GM19328 (cell line): Measurements from ENCODE around the gene ZBTB34.

ENCODE experiments used
- ATAC-seq: cut with Tn5 transposase; IDR thresholded peaks from one replicate; pipeline ENCODE4 v1.9.1; 2021; ENCODE audit warnings: mild to moderate bottlenecking, moderate library complexity; ENCODE audit not compliant: unreplicated experiment

The ZBTB34 gene

GRCh38 chr9:126875756-126876510 is 15.5 kb downstream of the ZBTB34 start:
- no peak for ATAC-seq

DNA sequence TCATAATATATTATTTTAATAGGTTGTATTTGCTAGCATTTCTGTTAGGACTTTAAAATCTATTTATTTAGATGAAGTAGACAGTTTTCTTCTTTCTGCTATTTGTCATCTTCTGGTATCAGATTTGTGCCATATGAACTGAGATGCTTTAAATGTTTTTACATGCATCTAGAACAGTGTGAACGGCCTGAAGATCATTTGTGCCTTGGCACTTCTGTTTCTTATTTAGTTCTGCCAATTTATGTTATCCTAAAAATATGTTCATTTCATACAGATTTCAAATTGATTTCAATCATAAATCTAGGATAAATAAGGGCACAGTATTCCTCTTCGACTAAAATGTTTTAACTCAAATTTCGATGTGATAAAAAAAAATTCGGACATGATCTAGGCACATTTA is 16.1 kb downstream of the ZBTB34 start:
- no peak for ATAC-seq

- ATAC-seq = no peak
Observed at GRCh38 chr9:126877418-126877817, 17.0 kb downstream of the ZBTB34 start.

GRCh38 chr9:126879288-126879687 is 18.8 kb downstream of the ZBTB34 start:
- ATAC-seq = no peak

DNA sequence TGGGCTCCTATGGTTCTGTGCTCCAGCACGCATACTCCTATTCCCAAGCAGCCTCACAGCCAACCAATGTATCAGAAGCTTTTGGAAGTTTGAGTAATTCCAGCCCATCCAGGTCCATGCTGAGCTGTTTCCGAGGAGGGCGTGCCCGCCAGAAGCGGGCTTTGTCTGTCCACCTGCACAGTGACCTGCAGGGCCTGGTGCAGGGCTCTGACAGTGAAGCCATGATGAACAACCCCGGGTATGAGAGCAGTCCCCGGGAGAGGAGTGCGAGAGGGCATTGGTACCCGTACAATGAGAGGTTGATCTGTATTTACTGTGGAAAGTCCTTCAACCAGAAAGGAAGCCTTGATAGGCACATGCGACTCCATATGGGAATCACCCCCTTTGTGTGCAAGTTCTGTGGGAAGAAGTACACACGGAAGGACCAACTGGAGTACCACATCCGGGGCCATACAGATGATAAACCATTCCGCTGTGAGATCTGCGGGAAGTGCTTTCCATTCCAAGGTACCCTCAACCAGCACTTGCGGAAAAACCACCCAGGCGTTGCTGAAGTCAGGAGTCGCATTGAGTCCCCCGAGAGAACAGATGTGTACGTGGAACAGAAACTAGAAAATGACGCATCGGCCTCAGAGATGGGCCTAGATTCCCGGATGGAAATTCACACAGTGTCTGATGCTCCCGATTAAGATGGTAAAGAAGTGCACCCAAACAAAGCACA is 19.9 kb downstream of the ZBTB34 start:
- ATAC-seq = no peak

- no peak for ATAC-seq
Observed at GRCh38 chr9:126880947-126881332, 20.5 kb downstream of the ZBTB34 start.

DNA sequence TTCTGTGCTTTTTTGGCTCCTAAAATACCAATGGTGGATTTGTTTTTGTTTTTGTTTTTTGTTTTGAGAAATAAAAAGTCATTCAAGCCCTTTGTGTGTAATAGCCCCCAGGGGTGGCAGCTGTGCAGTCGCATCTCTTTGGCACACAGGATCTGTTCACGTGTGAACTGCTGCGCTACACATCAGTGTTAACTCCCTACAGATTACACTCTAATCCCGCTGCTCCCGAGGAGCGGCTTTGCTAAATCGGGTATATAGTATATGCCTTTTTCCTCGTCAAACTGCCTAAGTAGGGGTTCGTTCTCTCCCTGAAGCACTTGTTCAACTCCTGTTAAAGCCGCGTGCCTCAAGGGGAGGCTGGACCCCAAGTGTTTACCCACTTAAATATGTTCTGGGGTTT is 22.3 kb downstream of the ZBTB34 start:
- no peak for ATAC-seq

DNA sequence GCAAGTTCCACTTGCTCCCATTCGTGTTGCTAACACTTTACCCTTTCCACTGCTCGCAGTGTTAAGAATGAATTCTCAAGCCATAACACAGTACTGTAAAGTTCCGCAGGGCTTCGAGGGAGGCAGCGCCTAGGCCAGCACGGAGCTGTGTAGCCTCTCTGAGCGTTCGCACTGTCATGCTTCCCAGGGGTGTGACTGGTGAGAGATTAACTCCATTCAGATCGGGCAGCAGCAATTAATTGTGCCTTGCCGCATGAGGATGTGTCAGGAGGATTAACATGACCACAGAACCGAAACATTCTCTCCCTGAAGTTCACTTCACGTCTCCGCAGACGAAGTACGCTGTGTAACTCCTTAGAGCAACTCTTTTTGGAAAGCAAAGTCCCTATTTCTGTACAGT is 23.2 kb downstream of the ZBTB34 start:
- no peak for ATAC-seq

DNA sequence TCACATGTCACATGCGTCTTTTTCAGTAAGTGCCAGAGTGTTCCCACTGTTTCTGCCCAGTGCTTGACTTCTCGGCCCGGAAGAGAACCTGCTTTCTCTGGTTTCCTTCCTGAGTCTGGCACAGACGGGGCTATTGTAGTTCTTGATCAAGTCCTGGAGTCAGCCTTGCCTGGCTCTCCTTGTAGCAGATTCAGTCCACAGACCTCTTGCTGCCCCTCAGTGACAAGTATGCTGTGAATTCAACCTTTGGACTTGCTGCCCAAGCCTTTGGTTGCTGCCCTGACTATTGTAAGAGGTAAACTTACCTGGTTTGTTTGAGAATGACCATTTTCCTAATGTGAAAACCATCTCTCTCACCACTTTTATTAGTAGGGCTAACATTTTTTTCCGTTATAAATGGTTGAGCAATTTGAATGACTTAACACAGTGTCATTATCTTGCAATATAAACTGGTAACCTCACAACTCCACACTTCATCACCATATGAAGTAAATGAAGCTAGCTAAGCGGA is 24.7 kb downstream of the ZBTB34 start:
- ATAC-seq = no peak

- ATAC-seq = no peak
Observed at GRCh38 chr9:126886034-126886822, 25.8 kb downstream of the ZBTB34 start.

- ATAC-seq = no peak
Observed at GRCh38 chr9:126886897-126887296, 26.5 kb downstream of the ZBTB34 start.

GRCh38 chr9:126891676-126892075 is 31.2 kb downstream of the ZBTB34 start:
- no peak for ATAC-seq

- ATAC-seq = no peak
Observed at GRCh38 chr9:126893079-126893478, 32.6 kb downstream of the ZBTB34 start.

DNA sequence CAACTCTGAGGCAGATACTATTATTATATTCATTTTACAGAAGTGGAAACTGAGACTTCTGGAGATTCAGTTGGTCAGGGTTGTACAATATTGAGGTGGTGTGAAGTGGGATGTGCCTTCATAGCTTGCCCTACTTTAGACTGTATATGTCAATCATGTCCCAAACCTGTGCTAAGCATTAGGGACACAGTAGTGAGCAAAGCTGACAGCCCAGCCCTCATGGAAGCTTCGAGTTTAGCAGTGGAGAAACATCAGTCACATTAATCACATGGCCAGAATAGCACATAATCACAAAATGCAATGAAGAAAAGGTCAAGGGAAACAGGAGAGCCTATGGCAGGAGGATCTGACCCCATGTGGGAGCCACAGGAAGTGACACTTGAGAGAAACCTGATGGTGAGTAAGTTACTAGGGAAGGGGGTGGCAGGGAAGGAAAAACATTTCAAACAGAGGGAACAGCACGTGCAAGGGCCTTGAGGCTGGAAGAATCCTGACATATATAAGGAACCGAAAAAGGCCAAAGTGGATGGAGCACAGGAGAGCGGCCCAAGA is 33.7 kb downstream of the ZBTB34 start:
- no peak for ATAC-seq

DNA sequence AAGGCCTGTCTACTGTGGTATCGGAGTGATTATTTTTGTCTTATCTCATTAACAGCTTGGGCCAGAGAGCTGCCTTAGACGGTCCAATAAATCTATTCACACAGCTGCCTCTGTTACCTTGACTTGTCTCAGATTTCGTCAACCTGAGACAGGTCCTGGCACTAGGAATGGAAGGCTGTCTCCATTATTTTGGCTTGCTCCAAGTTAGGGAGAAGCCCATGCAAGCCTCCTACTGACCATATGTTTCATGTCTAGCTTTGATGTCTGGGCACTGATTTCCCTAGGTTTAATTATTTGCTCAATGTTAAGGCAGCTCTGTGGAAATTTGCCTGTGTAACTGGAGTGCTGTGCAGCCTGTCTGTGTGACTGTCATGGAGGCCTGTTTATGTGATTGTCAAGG is 41.8 kb downstream of the ZBTB34 start:
- no peak for ATAC-seq

GRCh38 chr9:126904586-126904985 is 44.1 kb downstream of the ZBTB34 start:
- no peak for ATAC-seq

DNA sequence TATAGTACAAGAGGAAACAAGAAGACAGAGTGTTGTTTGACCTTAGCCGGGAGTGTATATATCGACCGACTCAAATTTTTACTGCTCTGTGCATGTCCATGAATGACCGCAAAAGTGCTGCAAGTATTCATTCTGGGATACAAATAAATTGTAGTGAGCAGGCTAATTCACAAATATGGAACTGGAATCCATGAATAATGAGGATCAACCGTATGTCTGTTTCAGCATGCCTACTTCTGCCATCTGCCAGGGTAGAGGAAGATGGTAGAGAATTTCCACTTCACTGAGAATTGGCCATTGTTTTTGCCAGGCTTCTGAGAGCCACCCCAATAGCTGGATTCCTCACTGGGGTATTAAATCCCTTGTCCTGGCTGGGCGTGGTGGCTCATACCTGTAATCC is 45.7 kb downstream of the ZBTB34 start:
- no peak for ATAC-seq

- no peak for ATAC-seq
Observed at GRCh38 chr9:126907058-126907457, 46.6 kb downstream of the ZBTB34 start.

DNA sequence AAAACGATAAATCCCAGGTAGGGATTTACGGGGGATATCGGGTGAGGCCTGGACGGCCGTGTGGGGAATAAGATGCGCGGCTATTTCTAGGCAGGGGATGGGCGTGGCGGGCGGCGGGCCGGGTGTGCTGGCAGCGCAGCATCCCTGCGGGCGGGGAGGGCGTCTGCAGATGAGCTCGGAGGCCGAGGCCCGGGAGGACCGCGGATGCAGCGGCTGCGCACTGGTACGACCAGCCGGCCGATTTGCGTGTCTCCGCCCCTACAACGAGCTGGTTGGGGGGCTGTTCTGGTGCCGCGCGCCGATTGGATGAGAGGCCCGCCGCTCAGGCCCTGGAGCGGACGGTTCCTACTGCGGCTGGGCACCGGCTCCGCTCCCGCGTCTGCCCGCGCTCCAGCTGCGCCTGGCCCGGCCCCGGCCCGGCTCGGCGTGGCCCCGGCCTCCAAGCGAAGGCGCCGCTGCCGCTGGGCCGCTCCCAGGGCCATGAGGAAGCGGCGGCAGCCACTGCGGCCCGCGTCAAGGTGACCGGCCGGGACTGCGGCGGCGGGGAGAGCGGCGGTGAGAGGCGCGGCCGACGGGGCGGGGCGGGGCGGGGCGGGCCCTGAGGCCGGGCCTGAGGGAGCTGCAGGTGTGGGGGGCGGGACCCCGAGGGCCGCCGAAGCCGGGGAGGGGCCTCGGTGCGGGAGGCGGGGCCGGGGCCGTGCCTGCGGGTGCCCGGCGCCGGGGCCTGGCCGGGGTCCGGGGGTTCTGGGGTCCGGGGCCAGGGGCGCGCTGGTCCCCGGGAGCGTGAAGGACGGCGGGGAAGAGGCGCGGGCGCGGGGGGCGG is 54.2 kb downstream of the ZBTB34 start, which contains the start of gene RALGPS1:
Gene RALGPS1 (plus strand): TSS at position 325 of the 823 bp plus-strand sequence. CDS start 47,508 bp downstream, outside the sequence.
- ATAC-seq = peak; percentile 96

GRCh38 chr9:126915281-126915816 is 54.9 kb downstream of the ZBTB34 start:
- ATAC-seq = no peak
